ENCODE results near the gene BBS12.
"Not testable (repeated sequence)": the region's sequence is repeated elsewhere in the genome, so short reads cannot be mapped to it uniquely, and the experiment has no call there.

BBS12 gene

GRCh38 chr4:122766353-122766705 lies 33.8 kb downstream of the BBS12 start:
- FAIRE-seq, result no peak

- FAIRE-seq, result no peak
Measured at GRCh38 chr4:122766950-122767349, 34.4 kb downstream of the BBS12 start.

GRCh38 chr4:122771724-122772123 lies 39.2 kb downstream of the BBS12 start:
- no peak for FAIRE-seq

- FAIRE-seq, result no peak
Measured at GRCh38 chr4:122772311-122772710, 39.8 kb downstream of the BBS12 start.

- no peak for FAIRE-seq
Measured at GRCh38 chr4:122772986-122773385, 40.5 kb downstream of the BBS12 start.

- FAIRE-seq, result no peak
Measured at GRCh38 chr4:122775039-122775438, 42.5 kb downstream of the BBS12 start.

- FAIRE-seq, result no peak
Measured at GRCh38 chr4:122775987-122776836, 43.7 kb downstream of the BBS12 start.

- no peak for FAIRE-seq
Measured at GRCh38 chr4:122776916-122777315, 44.4 kb downstream of the BBS12 start.

- FAIRE-seq, result no peak
Measured at GRCh38 chr4:122777846-122778673, 45.6 kb downstream of the BBS12 start.

GRCh38 chr4:122781486-122781885 lies 49.0 kb downstream of the BBS12 start:
- no peak for FAIRE-seq

- no peak for FAIRE-seq
Measured at GRCh38 chr4:122783301-122784215, 51.1 kb downstream of the BBS12 start.

- no peak for FAIRE-seq
Measured at GRCh38 chr4:122784261-122784660, 51.8 kb downstream of the BBS12 start.

- FAIRE-seq, result no peak
Measured at GRCh38 chr4:122785099-122785498, 52.6 kb downstream of the BBS12 start.

GRCh38 chr4:122786296-122786695 lies 53.8 kb downstream of the BBS12 start:
- FAIRE-seq, result not testable (repeated sequence)

- FAIRE-seq, result not testable (repeated sequence)
Measured at GRCh38 chr4:122786920-122787319, 54.4 kb downstream of the BBS12 start.

GRCh38 chr4:122787940-122788339 lies 55.4 kb downstream of the BBS12 start:
- FAIRE-seq, result no peak

- no peak for FAIRE-seq
Measured at GRCh38 chr4:122788935-122789334, 56.4 kb downstream of the BBS12 start.

GRCh38 chr4:122793811-122794210 lies 61.3 kb downstream of the BBS12 start:
- no peak for FAIRE-seq

Measured in TTC549 (cell line).